Activated CD4-positive, alpha-beta T cell treated with anti-CD3 and anti-CD28 coated beads, Interleukin-2, Interleukin-6, amounts not matched to agents 100 ng/mL and 50 ng/mL, durations not matched to agents 16 hours and 8 hours (primary cell): Measurements from ENCODE around the gene UST.
"Not testable (repeated sequence)": the region's sequence is repeated elsewhere in the genome, so short reads cannot be mapped to it uniquely, and the experiment has no call there.

Source experiments
- DNase-seq: peaks from one replicate; pipeline ENCODE4 v3.0.0-alpha.2; 2020

The UST gene

DNA sequence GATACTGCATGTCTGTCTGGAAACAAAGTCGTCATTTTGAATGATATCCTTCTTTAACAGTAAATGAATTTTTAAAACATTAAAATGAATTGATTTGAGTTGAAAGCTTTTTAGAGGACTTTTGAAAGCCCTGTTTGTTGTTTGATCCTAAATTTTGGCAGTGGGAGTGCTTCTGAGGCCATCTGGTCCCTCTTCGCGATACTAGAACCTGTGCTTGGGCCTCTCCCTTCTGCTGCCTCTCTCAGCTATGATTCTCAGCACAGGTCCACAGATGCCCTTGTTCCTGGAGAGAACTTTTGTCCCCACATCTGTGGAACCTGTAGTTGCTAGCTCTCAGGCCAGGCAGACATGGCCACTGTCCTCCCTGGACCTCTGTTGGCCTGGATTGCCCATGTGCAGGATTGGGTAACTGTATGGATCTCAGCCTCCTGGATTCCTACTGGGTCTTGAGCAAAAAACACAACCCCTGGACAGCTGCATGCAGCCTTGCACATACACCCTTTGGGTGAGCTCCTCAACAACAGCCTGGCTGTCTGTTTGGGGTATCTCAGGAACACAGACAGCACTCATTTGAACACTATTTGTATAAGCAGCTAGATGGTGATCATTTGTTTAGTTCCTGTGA, 21.9 kb downstream of the UST start:
- DNase-seq = no peak

DNA sequence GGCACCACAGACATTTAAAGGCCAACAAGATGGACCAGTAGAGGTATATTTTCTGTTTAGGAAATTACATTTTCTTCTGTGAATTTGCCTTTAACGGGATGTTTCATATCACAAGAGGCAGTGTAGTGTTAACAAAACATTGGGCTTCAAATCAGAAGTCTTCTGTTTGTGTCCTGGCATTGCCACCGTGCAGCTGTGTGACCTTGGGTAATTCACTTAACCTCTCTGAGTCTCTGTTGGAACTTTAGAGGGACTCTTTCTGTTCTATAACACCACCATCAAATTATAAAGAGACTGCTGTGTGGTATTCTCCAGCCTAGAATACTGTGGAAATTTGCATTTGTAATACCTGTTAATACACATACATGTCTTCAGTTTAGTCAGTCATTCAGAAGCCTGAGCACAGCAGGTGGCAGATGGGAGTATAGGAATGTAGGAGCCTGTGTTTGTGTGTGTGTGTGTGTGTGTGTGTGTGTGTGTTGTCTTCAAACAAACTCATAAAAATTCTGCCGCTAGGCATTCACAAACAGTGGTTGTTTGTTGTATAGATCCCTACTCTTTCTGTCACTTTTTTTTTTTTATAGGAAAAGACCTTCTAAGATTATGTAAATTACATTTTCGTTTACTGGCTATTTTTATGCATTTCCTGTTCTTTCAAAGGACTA, 22.6 kb downstream of the UST start:
- DNase-seq = no peak

DNA sequence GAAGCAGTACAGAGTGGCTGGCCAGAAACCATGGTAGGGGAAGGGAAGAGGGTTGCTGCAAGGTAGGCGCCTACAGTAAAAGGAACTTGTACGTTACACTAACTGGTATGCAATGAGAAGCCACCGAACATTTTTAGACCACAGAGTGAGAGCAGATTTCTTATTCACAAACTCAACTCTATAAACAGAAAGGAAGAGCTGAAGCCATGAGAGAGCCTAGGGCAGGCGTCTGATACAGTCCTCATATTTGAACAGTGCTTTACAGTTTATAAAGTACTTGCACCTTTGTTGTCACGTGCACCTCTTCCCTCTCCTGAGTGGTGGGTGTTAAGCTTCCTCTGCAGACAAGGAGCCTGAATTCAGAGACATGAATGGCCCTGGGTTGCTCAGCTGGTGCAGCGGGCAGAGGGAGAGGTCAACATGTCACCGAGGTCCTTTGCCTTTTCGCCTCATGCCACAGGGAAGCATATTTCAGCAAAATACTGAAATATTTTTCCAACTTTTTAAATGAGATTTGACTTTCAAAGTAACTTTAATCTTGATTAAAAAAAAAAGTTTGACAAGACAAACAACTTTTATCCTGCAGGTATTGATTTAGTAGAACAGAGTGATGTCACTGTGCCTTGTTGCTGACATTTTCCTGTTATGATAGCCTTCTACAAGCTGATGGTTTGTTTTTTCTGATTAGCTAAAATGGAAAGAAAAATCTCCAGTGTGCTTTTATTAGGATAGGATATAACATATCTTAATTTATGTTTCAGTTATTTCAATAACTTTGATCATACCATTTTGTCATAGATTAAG, 23.8 kb downstream of the UST start:
- no peak for DNase-seq

DNA sequence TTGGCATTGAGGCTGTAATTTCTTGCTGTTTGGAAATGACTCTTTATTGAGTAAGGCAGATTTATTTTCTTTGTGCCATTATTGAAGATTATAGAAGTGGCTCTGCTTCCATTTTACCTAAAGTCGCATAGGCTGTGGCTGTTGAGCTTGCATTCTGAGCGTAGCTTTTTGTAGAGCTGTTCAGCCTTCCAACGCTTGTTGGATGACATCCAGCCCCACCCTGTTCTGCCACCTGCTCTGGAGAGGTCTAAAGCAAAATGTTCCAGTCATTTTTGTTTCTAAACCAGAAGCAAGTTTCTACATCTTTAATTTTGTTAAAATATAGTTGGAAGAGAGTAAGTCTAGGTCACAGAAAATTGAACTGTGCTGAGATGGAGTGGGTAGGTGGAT, 24.4 kb downstream of the UST start:
- no peak for DNase-seq

DNA sequence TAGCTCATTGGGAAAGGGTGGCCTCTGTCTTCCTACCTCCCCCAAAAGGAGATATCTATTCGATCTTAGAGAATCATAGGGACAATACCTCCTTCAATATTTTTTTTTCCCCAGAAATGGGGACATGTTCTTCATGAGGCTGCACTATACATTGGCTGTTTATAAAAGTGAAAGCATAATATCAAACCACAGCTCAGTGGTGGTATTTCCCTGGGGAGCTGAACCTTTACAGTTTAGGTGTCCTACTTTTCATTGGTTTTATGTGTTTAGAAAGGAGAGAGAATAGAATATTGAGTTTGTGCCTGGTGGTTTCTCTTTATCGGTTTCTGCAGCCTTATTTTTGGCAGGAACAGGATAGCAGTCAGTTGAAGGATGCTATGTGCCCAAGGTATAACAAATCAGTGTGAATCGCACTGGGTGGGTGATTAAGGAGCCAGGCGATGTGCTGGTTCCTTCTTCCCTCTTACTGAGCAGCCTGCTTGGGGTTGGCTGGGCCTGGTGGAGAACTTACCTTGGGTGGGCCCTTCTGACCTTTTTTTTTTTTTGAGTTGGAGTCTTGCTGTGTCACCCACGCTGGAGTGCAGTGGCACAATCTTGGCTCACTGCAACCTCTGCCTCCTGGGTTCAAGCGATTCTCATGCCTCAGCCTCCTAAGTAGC, 25.2 kb downstream of the UST start:
- no peak for DNase-seq

DNA sequence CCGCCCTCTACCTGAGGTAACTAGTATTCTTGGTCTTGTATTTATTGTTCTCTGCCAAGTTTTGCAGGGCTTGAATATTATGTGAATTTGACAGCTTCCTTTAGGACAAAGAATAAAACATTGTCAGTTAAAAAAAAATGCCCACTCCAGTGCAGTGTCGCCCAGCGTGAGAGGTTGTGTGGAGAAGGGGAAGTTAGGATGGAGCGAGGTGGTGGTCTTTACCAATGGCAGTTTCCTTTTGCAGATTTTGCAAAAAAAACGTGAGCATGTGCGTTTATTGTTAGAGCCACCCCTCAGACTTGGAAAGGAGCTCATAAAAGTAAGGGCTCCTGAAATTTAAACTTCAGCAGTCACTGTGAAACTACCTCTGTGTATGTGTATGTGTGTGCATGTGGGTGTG, 28.3 kb downstream of the UST start:
- DNase-seq = no peak

DNA sequence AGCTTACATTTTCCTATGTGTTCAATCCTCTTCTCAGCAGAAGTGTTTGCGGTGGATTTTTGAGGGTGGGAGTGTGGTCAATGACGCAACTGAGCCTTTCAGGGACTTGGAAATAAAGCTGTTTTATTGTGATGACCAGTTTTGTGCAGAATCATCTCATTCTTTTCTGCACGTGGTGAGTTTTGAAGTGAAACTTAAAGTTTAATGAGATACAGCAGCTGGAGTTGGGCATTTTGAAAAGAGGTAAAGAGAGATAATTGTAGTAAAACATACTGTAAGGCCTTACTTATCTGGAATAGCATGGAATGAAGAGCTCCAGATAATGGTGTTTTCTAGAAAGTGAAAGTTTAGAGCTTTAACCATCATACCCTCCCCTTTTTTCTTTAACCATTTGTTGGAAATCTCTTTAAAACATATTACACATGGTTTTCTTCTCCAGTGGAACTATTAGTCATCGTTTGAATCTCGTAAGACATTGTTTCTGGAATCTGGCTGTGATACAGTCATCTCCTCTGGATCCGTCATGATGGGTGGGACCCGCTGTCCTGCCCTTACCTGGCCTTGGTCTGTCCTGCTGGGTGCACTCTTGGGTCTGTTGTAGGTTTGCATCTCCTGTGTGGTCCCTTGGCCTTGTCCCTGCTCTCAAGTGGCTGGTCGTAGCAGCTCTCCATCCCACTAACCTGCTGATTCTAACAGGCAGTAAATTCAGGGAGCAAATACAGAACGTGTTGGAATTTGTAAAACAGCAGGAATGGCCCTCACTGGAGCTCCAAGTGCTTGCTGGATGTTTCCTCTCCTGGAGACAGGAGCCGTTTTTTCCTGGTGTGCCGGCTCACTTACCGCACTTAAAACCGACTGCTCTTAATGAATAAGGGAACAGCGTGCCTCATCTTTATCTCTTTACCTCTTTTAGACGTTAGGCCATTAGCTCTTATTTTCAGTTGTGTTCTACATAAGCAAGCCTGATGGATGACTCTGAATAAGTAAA, 29.8 kb downstream of the UST start:
- DNase-seq = no peak

DNA sequence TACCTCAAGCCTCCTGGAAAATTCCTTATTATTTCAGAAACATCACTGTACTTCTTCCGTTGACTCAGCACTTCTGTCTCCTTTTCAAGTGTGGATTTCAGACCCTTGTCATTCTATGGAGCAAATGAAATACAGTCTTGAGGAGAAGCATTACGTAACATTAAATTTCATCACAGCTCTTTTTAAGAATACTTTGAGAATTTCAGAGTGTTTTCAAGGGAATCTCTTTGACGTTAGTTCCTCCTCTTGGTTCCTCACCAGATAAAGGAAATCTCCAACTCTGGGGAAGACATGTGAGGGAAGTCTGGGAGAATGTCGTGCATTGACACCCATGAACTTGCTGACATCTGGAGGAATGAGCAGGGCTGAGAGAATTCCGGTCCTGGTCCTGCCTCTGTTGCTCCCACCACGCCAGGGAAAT, 32.3 kb downstream of the UST start:
- DNase-seq = no peak

DNA sequence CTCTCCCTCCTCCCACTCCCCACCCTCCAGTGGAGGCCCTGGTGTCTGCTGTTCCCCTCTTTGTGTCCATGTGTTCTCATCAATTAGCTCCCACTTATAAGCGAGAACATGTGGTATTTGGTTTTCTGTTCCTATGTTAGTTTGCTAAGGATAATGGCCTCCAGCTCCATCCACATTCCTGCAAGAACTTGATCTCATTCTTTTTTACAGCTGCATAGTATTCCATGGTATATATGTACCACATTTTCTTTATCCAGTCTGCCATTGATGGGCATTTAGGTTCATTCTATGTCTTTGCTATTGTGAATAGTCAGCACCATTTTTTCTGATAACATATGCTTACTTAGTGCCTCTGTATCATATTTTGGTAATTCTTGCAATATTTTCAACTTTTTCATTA, 33.6 kb downstream of the UST start:
- not testable (repeated sequence) for DNase-seq

DNA sequence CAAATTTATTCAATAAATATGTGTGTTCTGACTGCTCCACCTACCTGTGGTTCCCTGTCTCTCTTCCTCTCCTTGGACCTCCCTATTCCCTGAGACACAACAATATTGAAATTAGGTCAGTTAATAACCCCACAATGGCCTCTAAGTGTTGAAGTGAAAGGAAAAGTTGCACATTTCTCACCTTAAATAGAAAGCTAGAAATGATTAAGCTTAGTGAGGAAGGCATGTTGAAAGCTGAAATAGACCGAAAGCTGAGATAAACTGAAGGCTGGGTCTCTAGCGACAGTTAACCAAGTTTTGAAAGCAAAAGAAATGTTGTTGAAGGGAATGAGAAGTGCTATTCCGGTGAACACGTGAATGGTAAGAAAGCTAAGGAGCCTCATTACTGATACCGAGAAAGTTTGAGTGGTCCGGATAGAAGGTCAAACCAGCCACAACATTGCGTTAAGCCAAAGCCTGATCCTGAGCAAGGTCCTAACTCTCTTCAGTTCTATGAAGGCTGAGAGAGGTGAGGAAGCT, 34.1 kb downstream of the UST start:
- peak; percentile 75 for DNase-seq

DNA sequence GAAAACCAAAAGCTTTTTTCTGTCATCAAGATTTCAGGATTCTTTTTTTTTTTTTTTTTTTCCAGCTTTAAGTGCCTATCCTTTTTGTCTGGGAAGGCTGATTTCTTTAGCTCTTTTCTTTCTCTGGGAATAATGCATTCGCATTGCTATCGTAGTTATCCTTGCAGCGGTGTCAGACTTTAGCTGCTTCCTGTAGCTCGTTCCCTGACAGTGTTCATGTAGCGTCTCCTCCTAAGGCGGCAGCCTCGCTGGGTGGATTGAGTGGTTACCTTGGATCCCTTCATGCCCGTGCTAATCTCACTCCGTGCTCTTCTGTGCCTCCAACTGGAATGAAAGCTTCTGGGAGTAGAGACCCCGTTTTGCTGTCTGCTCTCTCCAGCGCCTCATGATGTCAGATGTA, 43.1 kb downstream of the UST start:
- no peak for DNase-seq

DNA sequence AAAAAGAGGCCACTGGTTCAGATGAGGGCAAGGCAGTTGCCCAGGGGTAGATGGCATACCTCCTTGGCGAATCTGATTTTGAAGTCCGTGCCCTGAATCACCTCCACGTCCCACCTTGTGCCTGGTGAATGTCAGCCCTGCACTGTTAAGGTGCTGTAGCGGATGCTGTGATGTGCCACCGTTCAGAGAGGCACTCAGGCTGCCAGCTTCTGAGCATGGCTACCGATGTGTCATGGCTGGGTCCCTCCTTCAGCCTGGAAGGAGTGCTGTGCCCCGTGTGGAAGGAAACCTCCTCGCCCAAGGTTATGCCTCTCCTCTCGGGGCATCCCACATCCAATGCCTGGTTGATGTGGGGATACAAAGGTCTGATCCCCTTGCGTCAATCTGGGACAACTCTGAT, 43.6 kb downstream of the UST start:
- no peak for DNase-seq

DNA sequence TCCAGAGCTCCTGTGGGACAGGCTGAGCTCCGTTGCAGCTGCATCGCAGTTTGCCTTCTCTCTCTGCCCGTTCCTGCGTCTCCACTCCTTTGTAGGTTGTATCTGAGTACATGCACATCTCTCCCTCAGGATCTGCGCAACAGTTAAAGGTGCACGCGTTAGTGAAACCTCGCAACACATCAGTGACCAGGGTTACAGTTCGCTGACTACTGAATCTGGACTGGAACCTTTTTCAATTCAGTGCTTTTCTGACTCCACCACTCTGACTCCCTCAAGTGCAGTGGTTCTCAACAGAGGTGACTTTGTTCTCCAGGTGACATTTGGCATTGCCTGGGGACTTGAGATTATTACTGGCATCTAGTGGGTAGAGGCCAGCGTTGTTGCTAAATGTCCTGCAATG, 44.0 kb downstream of the UST start:
- no peak for DNase-seq

DNA sequence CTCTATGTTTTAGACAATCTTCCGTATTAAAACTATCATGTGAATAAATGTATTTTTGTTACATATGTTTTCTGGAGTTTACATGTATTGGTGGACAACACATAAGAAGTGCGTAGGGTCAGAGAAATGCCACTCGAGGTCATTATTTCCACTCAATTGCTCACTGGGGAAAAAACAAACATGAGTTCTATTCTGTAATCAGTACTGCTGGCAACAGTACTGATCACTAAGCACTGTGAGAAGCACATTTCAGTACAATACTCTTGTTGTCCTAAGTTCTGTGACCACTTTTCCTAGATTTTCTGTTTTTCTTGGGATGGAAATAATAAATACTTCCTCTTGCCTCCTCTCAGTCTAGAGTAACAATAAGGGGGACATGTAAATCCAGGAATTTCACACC, 44.5 kb downstream of the UST start:
- no peak for DNase-seq

DNA sequence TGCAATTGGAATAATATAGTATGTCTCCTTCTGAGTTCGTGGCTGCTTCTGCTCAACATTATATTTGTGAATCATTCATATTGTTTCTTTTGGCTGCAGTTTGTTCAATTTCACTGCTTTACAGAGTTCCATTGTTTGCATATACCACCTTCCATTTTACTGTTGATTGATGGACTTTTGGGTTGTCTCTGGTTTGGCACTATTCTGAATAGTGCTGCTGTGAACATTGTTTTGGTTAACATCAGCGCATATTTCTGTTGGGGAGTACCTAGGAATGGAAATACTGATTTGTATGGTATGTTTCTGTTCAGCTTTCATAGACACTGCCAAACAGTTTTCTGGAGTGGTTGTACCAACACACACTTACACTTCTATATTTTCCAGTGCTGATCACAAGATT, 46.9 kb downstream of the UST start:
- DNase-seq = no peak

DNA sequence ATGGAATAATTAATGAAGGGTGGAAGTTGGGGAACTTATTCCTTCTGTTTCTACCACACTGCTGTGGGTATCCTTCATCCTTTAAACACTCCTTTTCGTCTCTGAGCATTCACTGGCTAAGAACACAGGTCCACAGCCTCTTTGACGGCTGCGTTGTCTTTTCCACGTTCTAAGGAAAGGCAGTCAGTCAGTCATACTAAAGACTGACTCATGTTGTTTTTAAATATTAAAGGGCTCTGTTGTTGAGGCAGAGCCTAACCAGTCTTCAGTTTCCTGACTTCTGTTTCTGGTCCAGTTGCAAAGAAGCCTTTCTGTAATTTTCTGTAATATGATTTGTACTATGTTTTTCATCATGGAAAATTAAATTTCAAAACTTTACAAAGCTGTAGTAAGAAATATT, 48.0 kb downstream of the UST start:
- no peak for DNase-seq

DNA sequence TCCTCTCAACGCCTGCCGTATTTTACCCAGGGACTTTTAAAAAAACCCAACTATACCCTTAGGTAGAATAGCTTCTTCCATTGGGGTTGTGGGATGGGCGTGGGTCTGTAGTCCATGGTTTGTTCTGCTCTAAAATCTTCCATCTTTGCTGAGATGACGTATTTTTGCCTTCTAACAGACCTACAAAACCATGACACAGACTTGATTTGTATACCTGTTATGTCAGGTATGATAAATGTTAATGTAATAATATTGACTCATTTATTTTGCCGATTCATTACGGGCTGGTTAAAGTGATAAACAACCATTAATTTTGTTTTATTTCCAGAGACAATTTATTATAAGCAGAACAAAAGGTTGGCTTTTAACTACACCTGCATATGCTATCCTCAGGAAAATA, 48.7 kb downstream of the UST start:
- no peak for DNase-seq

DNA sequence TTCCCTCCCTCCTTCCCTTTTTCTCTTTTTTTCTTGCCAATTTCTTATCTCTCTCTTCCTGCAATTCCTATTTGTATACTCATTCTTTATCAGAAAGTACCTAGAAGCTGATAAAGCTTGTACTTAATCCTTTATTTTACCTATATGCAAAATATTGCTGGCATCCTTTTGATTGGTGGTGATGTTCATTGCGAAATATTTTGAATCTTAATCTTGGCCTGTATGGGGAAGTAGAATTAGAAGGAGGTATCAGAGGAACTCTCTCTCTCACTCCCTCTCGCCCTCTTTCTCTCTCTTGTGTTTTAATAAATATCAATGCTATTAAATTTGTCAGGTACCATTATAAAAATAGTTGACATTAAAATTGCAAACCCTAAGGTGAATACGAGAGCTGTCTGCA, 52.8 kb downstream of the UST start:
- no peak for DNase-seq

DNA sequence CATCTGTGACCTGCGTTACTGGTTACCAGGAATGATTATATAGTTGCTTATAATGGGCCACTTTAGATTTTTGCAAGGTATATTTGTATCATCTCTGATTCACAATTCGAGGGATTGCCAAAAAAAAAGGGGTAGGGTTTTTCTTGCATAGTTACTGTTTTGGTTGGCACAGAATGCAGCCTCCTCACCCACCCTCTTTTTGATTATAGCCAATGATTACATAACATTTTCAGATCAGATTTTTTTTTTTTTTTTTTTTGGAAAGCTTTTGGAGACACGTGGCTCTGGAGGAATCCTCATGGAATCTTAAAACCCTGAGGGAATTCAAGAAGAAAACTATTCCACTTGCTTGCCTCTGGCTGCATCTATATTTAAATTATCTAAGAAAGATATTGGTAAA, 53.7 kb downstream of the UST start:
- no peak for DNase-seq

DNA sequence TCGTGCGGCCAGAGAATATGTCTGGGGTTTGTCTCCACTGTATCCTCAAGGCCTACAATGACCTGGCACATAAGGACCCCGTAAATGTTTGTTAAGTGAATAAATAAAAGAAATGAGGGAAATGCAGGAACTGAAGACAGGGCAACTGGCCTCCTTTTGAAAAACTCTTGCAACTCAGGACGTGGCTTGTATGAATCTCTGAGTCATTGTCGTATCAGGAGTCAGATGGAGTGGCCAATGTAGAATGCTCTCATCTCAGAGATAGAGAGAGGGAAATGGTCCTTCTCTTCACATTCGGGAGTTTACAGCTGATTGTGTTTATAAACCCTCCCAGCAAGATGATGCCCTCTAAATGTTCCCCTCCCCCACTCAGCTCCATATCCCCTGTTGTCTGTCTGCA, 57.1 kb downstream of the UST start:
- DNase-seq = no peak

DNA sequence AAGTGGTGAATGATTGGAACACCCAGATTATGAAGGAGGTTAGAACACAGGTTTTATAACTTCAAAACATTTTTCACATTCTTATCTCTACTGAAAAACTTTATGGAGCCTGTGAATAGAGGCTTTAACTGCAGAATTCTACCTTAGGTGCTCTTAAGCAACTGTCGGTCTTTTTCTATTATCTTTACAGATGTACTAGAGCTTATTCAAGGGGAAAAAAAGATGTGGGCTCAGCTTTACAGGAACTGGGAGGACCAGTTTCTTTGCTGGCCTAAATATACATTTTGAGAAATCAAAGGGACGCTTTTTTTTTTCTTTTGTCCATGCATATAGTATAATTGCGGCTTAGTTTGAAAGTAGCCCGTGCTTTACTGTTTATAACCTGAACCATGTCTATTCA, 58.9 kb downstream of the UST start:
- DNase-seq = no peak

DNA sequence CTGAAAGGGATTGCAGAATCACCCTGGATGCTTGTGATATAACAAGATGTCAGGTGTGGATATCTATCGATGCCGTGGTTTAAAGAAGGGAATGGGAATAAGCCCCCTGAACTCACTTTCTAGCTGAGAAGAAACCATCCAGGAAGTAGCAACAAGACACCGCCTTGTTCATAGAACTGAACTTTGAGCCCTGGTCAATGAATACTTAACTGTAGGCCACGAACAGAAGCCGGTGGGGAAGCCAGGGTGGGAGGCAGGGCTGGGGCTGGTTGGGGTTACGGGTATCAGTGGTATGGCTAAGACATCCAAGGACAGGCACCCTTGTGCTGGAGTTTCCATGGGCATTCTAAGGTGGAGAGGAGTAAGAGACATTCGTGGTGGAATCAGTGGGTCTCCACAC, 61.0 kb downstream of the UST start:
- no peak for DNase-seq
